ENCODE measurements around the gene TFEB. TPM values are rescaled to one million over a fixed set of nuclear protein-coding genes. Genes with fewer than 3 reads are reported as not detected.

Gene TFEB
- total RNA-seq, 1 experiment from 2014 or later: 7.3 TPM

GRCh38 chr6:41700463-41701347, 34.7 kb downstream of the TFEB start:
- BruUV-seq (replicated peaks): no TSS peak
- DNase-seq: no peak
- H3K9me3 ChIP-seq (ENCODE audit: insufficient read depth, low read depth): no peaks in the 10 kb centered on the region
- H3K4me3 ChIP-seq: no peak overlapping the region
- intact Hi-C loops (cut with micrococcal nuclease; ENCODE audit: unreplicated experiment): no loop called here
- H2AFZ ChIP-seq: no peak overlapping the region
- H3K27ac ChIP-seq: no peak overlapping the region
- H3K27me3 ChIP-seq (ENCODE audit: insufficient read depth, low read depth): no peaks in the 10 kb centered on the region
- no peaks in the 10 kb centered on the region for H4K20me1 ChIP-seq (ENCODE audit: insufficient read depth)
- no peaks in the 10 kb centered on the region for H3K36me3 ChIP-seq (ENCODE audit: low read depth)
- H3K4me2 ChIP-seq: no peak overlapping the region
- ChIA-PET POLR2A (ENCODE audit: unreplicated experiment) (no interaction called here), CTCF (no interaction called here)
- no peaks in the 10 kb centered on the region for H3K79me2 ChIP-seq (ENCODE audit: low read depth)
- peaks cover 18% of the 10 kb centered on the region for H3K4me1 ChIP-seq (replicated peaks; ENCODE audit: insufficient read depth)
- TF ChIP-seq EZH2 (IDR thresholded peaks at IDR 0.05; ENCODE audit: low read depth) (no peak), CTCF (conservative IDR thresholded peaks at IDR 0.05) (no peak)
- H3F3A ChIP-seq (ENCODE audit: insufficient read depth, low read depth): peaks cover 9% of the 10 kb centered on the region
- H3K9me2 ChIP-seq (ENCODE audit: insufficient read depth): no peaks in the 10 kb centered on the region

- intact Hi-C loops (cut with micrococcal nuclease; ENCODE audit: unreplicated experiment): no loop called here
- Histone ChIP-seq H3K27ac (peak overlapping the region; percentile 78), H3K4me3 (no peak overlapping the region), H3K79me2 (ENCODE audit: low read depth) (no peaks in the 10 kb centered on the region), H2AFZ (no peak overlapping the region), H3F3A (ENCODE audit: insufficient read depth, low read depth) (peaks cover 9% of the 10 kb centered on the region), H3K4me1 (replicated peaks; ENCODE audit: insufficient read depth) (peaks cover 28% of the 10 kb centered on the region), H3K9me3 (ENCODE audit: insufficient read depth, low read depth) (no peaks in the 10 kb centered on the region), H4K20me1 (ENCODE audit: insufficient read depth) (no peaks in the 10 kb centered on the region), H3K9me2 (ENCODE audit: insufficient read depth) (no peaks in the 10 kb centered on the region), H3K27me3 (ENCODE audit: insufficient read depth, low read depth) (no peaks in the 10 kb centered on the region), H3K36me3 (ENCODE audit: low read depth) (no peaks in the 10 kb centered on the region), H3K4me2 (peak overlapping the region; percentile 32; the same call in 1 of the 2 replicates)
- TF ChIP-seq CTCF (conservative IDR thresholded peaks at IDR 0.05): no peak
- no peak for TF ChIP-seq EZH2 (IDR thresholded peaks at IDR 0.05; ENCODE audit: low read depth)
- DNase-seq: no peak
- BruUV-seq (replicated peaks): no TSS peak
- ChIA-PET CTCF (no interaction called here), POLR2A (ENCODE audit: unreplicated experiment) (interaction anchor here (0.5 to 0.6 kb wide), 2 partner anchors 35 to 508 kb away, joined by 5 to 6 read pairs; no protein-coding TSS in a partner anchor)
These were observed 36.3 kb downstream of the TFEB start for GRCh38 chr6:41699063-41699462.

- Histone ChIP-seq H2AFZ (no peak overlapping the region), H3K4me2 (peak overlapping the region; percentile 32), H4K20me1 (ENCODE audit: insufficient read depth) (no peaks in the 10 kb centered on the region), H3K4me3 (no peak overlapping the region), H3K27me3 (ENCODE audit: insufficient read depth, low read depth) (no peaks in the 10 kb centered on the region), H3K4me1 (replicated peaks; ENCODE audit: insufficient read depth) (peaks cover 28% of the 10 kb centered on the region), H3K79me2 (ENCODE audit: low read depth) (no peaks in the 10 kb centered on the region), H3K36me3 (ENCODE audit: low read depth) (no peaks in the 10 kb centered on the region), H3K9me2 (ENCODE audit: insufficient read depth) (no peaks in the 10 kb centered on the region), H3K27ac (peak overlapping the region; percentile 78), H3K9me3 (ENCODE audit: insufficient read depth, low read depth) (no peaks in the 10 kb centered on the region), H3F3A (ENCODE audit: insufficient read depth, low read depth) (peaks cover 9% of the 10 kb centered on the region)
- TSS peak; percentile 93 for BruUV-seq (replicated peaks)
- CTCF ChIA-PET: interaction anchor here (0.6 to 1.3 kb wide), 2 partner anchors 15 to 416 kb away, joined by 3 read pairs; no protein-coding TSS in a partner anchor
- no peak for TF ChIP-seq CTCF (conservative IDR thresholded peaks at IDR 0.05)
- no peak for TF ChIP-seq EZH2 (IDR thresholded peaks at IDR 0.05; ENCODE audit: low read depth)
- POLR2A ChIA-PET (ENCODE audit: unreplicated experiment): interaction anchor here (0.5 to 1.0 kb wide), 4 partner anchors 15 to 509 kb away, joined by 5 to 40 read pairs (median 6); no protein-coding TSS in a partner anchor
- peak; percentile 65 to 85 for DNase-seq
- intact Hi-C loops (cut with micrococcal nuclease; ENCODE audit: unreplicated experiment): loop anchor here (1.0 kb wide), 1 partner anchor 15 kb away; no protein-coding TSS in a partner anchor
These were observed 37.3 kb downstream of the TFEB start for GRCh38 chr6:41697861-41698781.
